ENCODE results near the gene MBTD1. TPM values are rescaled to one million over a fixed set of nuclear protein-coding genes. Genes with fewer than 3 reads are reported as not detected.

The MBTD1 gene
- total and polyA plus RNA-seq, 9 of the 15 experiments (the other 6 are each of a cell fraction or from before 2014, with no cell fraction given): 2.1 to 26.3 (median 13.3) TPM

DNA sequence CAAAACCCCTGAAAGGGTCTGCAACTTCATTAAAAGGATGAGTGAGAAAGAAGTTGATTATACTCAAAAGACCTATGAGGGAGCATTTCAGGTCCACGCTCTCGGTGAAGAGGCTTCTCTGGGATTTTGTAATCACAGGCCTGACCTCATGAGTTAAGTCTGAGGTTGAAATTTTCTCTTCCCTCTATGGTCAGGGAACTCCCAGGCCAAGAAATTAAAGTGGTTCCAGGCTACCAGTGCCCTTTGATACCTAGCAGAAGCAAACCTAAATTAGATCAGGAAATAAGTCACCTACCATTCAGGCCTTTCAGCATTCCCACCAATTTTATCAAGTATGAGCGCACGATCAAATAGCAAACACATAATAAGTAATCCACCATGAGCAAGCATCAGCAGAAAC is 27.9 kb downstream of the MBTD1 start (continued):
- TF ChIP-seq, protein P1, sequence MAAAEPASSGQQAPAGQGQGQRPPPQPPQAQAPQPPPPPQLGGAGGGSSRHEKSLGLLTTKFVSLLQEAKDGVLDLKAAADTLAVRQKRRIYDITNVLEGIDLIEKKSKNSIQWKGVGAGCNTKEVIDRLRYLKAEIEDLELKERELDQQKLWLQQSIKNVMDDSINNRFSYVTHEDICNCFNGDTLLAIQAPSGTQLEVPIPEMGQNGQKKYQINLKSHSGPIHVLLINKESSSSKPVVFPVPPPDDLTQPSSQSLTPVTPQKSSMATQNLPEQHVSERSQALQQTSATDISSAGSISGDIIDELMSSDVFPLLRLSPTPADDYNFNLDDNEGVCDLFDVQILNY (CRISPR knock-in tag; IDR thresholded peaks at IDR 0.05): no peak
- TF ChIP-seq BDP1 (IDR thresholded peaks at IDR 0.05; ENCODE audit: insufficient read depth, insufficient read length) (no peak), POLR3G (IDR thresholded peaks at IDR 0.05; ENCODE audit: extremely low read depth, insufficient read length, insufficient replicate concordance) (no peak), HMG20B (CRISPR knock-in tag; IDR thresholded peaks at IDR 0.05) (no peak), DIDO1 (tag; IDR thresholded peaks at IDR 0.05; ENCODE audit: low read depth) (no peak)

DNA sequence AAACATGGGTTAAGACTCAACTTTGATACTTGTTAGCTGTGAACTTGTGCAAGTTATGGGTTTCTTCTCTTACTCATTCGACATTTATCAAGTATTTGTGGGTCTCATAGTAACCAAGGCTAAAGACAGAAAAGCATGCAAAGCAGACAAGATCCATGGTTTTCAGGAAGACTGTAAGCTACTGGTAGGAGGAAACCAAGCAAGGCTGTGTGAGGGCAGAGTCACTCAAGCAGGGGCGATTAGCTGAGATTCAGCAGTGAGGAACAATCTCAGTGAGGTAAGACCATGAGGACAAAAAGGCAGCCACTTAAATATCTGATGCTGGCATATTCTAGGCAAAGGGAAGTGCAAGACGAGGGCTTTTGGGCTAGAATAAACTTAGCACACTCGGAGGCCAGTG is 29.5 kb downstream of the MBTD1 start:
- H3K27ac ChIP-seq (ENCODE audit: extremely low read depth, low read depth, low read length): no peak overlapping the region
- H3K9me3 ChIP-seq (replicated peaks; ENCODE audit: control insufficient read depth, insufficient read depth, low read depth, low read length): no peaks in the 10 kb centered on the region
- intact Hi-C loops (cut with micrococcal nuclease): no loop called here
- ChIA-PET CTCF (ENCODE audit: low intra/inter-chr PET ratio) (no interaction called here), POLR2A (interaction anchor here (0.6 to 1.2 kb wide), 3 partner anchors 9 to 111 kb away, joined by 3 to 4 read pairs (median 4); no protein-coding TSS in a partner anchor)
- no peaks in the 10 kb centered on the region; the same call in 2 of the 3 replicates for H3K36me3 ChIP-seq (ENCODE audit: control insufficient read depth, insufficient read depth, low read length)
- no peak; the same call in 1 of the 3 replicates for ATAC-seq
- no peak overlapping the region for H3K4me2 ChIP-seq (ENCODE audit: insufficient read depth, low read length)
- no peaks in the 10 kb centered on the region for H4K20me1 ChIP-seq (replicated peaks; ENCODE audit: control insufficient read depth, insufficient read depth, low read length)
- H3K4me1 ChIP-seq (replicated peaks in 1 of 2; ENCODE audit: control insufficient read depth in 2 of 2, insufficient read depth in 2 of 2, low read length in 2 of 2): no peaks in the 10 kb centered on the region; a peak in 1 of 5 replicates
- H3K9me1 ChIP-seq (ENCODE audit: control insufficient read depth, insufficient read depth, low read length): no peaks in the 10 kb centered on the region
- H3K9ac ChIP-seq (ENCODE audit: insufficient read depth in 1 of 2, low read depth in 2 of 2, low read length in 2 of 2): no peak overlapping the region; a peak in 1 of 4 replicates
- no peak for FAIRE-seq
- no peaks in the 10 kb centered on the region for H3K27me3 ChIP-seq (ENCODE audit: control insufficient read depth in 2 of 2, insufficient read depth in 2 of 2, low read length in 2 of 2)
- in situ Hi-C loops (cut with MboI): no loop called here
- DNase-seq (ENCODE audit: extremely low read depth in 1 of 4, low spot score in 3 of 4): no peak
- BruUV-seq (replicated peaks): no TSS peak
- no peak overlapping the region for H2AFZ ChIP-seq (ENCODE audit: low read depth, low read length)
- WGBS (ENCODE audit: insufficient coverage, low coverage, missing lambda C conversion rate): 69% methylated on average over 4 of the region's 4 CpGs
- peaks cover 57% of the 10 kb centered on the region for H3K79me2 ChIP-seq (ENCODE audit: control insufficient read depth, insufficient read depth, low read length)
- no peak overlapping the region for H3K4me3 ChIP-seq
- TF ChIP-seq, protein P2, sequence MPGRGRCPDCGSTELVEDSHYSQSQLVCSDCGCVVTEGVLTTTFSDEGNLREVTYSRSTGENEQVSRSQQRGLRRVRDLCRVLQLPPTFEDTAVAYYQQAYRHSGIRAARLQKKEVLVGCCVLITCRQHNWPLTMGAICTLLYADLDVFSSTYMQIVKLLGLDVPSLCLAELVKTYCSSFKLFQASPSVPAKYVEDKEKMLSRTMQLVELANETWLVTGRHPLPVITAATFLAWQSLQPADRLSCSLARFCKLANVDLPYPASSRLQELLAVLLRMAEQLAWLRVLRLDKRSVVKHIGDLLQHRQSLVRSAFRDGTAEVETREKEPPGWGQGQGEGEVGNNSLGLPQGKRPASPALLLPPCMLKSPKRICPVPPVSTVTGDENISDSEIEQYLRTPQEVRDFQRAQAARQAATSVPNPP (IDR thresholded peaks at IDR 0.05; ENCODE audit: borderline replicate concordance, insufficient read depth, insufficient read length): no peak
- TF ChIP-seq, protein P3, sequence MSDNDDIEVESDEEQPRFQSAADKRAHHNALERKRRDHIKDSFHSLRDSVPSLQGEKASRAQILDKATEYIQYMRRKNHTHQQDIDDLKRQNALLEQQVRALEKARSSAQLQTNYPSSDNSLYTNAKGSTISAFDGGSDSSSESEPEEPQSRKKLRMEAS (CRISPR knock-in tag; IDR thresholded peaks at IDR 0.05): no peak
- TF ChIP-seq BCOR (IDR thresholded peaks at IDR 0.05) (no peak), HDAC6 (IDR thresholded peaks at IDR 0.05; ENCODE audit: low read depth, low read length) (no peak), SMARCC2 (IDR thresholded peaks at IDR 0.05; ENCODE audit: low read depth) (no peak)
- TF ChIP-seq, protein P4, sequence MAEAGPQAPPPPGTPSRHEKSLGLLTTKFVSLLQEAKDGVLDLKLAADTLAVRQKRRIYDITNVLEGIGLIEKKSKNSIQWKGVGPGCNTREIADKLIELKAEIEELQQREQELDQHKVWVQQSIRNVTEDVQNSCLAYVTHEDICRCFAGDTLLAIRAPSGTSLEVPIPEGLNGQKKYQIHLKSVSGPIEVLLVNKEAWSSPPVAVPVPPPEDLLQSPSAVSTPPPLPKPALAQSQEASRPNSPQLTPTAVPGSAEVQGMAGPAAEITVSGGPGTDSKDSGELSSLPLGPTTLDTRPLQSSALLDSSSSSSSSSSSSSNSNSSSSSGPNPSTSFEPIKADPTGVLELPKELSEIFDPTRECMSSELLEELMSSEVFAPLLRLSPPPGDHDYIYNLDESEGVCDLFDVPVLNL (CRISPR knock-in tag; IDR thresholded peaks at IDR 0.05; ENCODE audit: low read depth): no peak
- TF ChIP-seq, protein P5, sequence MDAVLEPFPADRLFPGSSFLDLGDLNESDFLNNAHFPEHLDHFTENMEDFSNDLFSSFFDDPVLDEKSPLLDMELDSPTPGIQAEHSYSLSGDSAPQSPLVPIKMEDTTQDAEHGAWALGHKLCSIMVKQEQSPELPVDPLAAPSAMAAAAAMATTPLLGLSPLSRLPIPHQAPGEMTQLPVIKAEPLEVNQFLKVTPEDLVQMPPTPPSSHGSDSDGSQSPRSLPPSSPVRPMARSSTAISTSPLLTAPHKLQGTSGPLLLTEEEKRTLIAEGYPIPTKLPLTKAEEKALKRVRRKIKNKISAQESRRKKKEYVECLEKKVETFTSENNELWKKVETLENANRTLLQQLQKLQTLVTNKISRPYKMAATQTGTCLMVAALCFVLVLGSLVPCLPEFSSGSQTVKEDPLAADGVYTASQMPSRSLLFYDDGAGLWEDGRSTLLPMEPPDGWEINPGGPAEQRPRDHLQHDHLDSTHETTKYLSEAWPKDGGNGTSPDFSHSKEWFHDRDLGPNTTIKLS (IDR thresholded peaks at IDR 0.05; ENCODE audit: borderline replicate concordance, low read depth): no peak
- TF ChIP-seq, protein P6, sequence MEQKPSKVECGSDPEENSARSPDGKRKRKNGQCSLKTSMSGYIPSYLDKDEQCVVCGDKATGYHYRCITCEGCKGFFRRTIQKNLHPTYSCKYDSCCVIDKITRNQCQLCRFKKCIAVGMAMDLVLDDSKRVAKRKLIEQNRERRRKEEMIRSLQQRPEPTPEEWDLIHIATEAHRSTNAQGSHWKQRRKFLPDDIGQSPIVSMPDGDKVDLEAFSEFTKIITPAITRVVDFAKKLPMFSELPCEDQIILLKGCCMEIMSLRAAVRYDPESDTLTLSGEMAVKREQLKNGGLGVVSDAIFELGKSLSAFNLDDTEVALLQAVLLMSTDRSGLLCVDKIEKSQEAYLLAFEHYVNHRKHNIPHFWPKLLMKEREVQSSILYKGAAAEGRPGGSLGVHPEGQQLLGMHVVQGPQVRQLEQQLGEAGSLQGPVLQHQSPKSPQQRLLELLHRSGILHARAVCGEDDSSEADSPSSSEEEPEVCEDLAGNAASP (IDR thresholded peaks at IDR 0.05): no peak
- TF ChIP-seq, protein P7, sequence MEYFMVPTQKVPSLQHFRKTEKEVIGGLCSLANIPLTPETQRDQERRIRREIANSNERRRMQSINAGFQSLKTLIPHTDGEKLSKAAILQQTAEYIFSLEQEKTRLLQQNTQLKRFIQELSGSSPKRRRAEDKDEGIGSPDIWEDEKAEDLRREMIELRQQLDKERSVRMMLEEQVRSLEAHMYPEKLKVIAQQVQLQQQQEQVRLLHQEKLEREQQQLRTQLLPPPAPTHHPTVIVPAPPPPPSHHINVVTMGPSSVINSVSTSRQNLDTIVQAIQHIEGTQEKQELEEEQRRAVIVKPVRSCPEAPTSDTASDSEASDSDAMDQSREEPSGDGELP (CRISPR knock-in tag; IDR thresholded peaks at IDR 0.05; ENCODE audit: borderline replicate concordance): no peak
